ENCODE results near the gene MOB2. TPM values are rescaled to one million over a fixed set of nuclear protein-coding genes. Genes with fewer than 3 reads are reported as not detected.
A peak's percentile ranks its signal among the peaks of the same experiment; 100 is the strongest.

MOB2 gene
- total and polyA plus RNA-seq, 2 of the 13 experiments (the other 11 are each of a cell fraction or from before 2014, with no cell fraction given): 21.8 to 27.7 TPM

- TF ChIP-seq ETS1 (CRISPR knock-in tag; IDR thresholded peaks at IDR 0.05): no peak
- no peak for TF ChIP-seq JDP2 (CRISPR knock-in tag; IDR thresholded peaks at IDR 0.05; ENCODE audit: borderline replicate concordance)
- no peak for TF ChIP-seq CBX5 (CRISPR knock-in tag; IDR thresholded peaks at IDR 0.05; ENCODE audit: borderline replicate concordance)
- no peak for TF ChIP-seq ZBTB43 (CRISPR knock-in tag; conservative IDR thresholded peaks at IDR 0.05)
- TF ChIP-seq ZNF567 (CRISPR knock-in tag; IDR thresholded peaks at IDR 0.05; ENCODE audit: borderline replicate concordance): no peak
- TF ChIP-seq PLRG1 (conservative IDR thresholded peaks at IDR 0.05): no peak
Measured at GRCh38 chr11:1475841-1476240, 10.7 kb downstream of the MOB2 start (continued).

- H2AFZ ChIP-seq (ENCODE audit: low read length): no peak overlapping the region
- FAIRE-seq (no peak), ATAC-seq (no peak), DNase-seq (ENCODE audit: low spot score) (no peak)
- H3K27me3 ChIP-seq (ENCODE audit: control insufficient read depth in 1 of 2, insufficient read depth in 2 of 2, low read length in 2 of 2): no peaks in the 10 kb centered on the region
- H3K9me3 ChIP-seq (ENCODE audit: low read length): no peaks in the 10 kb centered on the region
- BruUV-seq (replicated peaks): TSS peak; percentile 37
- H3K36me3 ChIP-seq (replicated peaks in 1 of 2; ENCODE audit: control insufficient read depth in 1 of 2, insufficient read depth in 2 of 2, low read length in 2 of 2): peaks cover 6 to 17% of the 10 kb centered on the region in 2 experiments; a peak in 3 of 5 replicates
- H3K4me2 ChIP-seq (ENCODE audit: low read depth, low read length): no peak overlapping the region
- intact Hi-C loops (cut with micrococcal nuclease; ENCODE audit: unreplicated experiment) (no loop called here), in situ Hi-C loops (cut with HindIII; ENCODE audit: extremely low pct_ligation_motif_present, low pct_unique_long_range_greater_than_20kb) (no loop called here)
- ChIA-PET POLR2A (no interaction called here), CTCF (ENCODE audit: low intra/inter-chr PET ratio, low total read pairs) (no interaction called here)
- no peak overlapping the region for H3K4me3 ChIP-seq (replicated peaks in 1 of 3; ENCODE audit: insufficient read depth in 1 of 3, low read depth in 2 of 3, low read length in 3 of 3)
- no peaks in the 10 kb centered on the region for H3K79me2 ChIP-seq (ENCODE audit: insufficient read depth, low read length)
- no peak overlapping the region for H3K9ac ChIP-seq (ENCODE audit: insufficient read depth, low read depth, low read length)
- H3K4me1 ChIP-seq (ENCODE audit: insufficient read depth, low read length): no peaks in the 10 kb centered on the region
- H3K27ac ChIP-seq (ENCODE audit: extremely low read length, insufficient read depth, low read length): no peak overlapping the region
- 97% methylated on average over 21 of the region's 22 CpGs for WGBS (ENCODE audit: low lambda C conversion rate)
- no peaks in the 10 kb centered on the region for H4K20me1 ChIP-seq (ENCODE audit: insufficient read depth, low read length)
- TF ChIP-seq ATF1 (CRISPR knock-in tag; IDR thresholded peaks at IDR 0.05) (no peak), RBM22 (optimal IDR thresholded peaks at IDR 0.05; ENCODE audit: low read length) (peak; percentile 22)
Measured at GRCh38 chr11:1473786-1474185, 12.8 kb downstream of the MOB2 start.
